Measurements from ENCODE around the gene SLC28A2. TPM values are rescaled to one million over a fixed set of nuclear protein-coding genes. Genes with fewer than 3 reads are reported as not detected.

Gene SLC28A2
- total and polyA plus RNA-seq, 9 of the 15 experiments (the other 6 are each of a cell fraction or from before 2014, with no cell fraction given): 0.03 to 0.04 TPM; not detected in 7

DNA sequence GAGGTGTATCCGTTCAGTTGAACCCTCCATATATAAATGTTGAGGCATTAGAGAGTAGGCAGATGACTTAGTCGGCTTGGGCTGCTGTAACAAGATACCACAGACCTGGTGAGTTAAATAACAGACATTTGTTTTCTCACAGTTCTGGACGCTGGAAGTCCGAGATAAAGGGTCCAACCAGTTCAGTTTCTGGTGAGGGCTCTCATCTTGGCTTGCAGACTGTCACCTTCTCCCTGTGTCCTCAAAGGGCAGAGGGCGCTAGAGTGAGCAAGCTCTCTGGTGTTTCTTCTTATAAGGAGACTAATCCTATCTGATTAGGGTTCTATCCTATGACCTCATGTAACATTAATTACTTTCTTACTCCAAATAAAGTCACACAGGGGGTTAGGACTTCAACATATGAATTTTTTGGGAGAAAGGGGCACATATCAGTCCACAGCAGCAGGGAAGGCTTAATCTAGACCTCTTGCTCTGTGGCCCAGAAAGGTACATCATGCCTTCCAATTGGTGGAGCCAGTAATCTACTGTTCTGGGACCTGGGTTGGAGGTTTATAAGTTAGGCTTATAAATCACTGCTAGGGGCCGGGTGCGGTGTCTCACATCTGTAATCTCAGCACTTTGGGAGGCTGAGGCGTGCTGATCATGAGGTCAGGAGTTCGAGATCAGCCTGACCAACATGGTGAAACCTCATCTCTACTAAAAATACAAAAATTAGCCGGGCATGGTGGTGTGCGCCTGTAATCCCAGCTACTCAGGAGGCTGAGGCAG, 26.3 kb upstream of the SLC28A2 start (continued):
- TF ChIP-seq, protein P1, sequence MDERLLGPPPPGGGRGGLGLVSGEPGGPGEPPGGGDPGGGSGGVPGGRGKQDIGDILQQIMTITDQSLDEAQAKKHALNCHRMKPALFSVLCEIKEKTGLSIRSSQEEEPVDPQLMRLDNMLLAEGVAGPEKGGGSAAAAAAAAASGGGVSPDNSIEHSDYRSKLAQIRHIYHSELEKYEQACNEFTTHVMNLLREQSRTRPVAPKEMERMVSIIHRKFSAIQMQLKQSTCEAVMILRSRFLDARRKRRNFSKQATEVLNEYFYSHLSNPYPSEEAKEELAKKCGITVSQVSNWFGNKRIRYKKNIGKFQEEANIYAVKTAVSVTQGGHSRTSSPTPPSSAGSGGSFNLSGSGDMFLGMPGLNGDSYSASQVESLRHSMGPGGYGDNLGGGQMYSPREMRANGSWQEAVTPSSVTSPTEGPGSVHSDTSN (CRISPR knock-in tag; IDR thresholded peaks at IDR 0.05; ENCODE audit: low read depth): no peak
- TF ChIP-seq, protein P1 (tag; conservative IDR thresholded peaks at IDR 0.05; ENCODE audit: low read depth): no peak
- no peak for TF ChIP-seq XRCC5 (IDR thresholded peaks at IDR 0.05; ENCODE audit: low read depth, low read length)
- TF ChIP-seq ZBED1 (IDR thresholded peaks at IDR 0.05): no peak
- TF ChIP-seq TAF15 (IDR thresholded peaks at IDR 0.05; ENCODE audit: low read depth, low read length): no peak
- TF ChIP-seq, protein P2, sequence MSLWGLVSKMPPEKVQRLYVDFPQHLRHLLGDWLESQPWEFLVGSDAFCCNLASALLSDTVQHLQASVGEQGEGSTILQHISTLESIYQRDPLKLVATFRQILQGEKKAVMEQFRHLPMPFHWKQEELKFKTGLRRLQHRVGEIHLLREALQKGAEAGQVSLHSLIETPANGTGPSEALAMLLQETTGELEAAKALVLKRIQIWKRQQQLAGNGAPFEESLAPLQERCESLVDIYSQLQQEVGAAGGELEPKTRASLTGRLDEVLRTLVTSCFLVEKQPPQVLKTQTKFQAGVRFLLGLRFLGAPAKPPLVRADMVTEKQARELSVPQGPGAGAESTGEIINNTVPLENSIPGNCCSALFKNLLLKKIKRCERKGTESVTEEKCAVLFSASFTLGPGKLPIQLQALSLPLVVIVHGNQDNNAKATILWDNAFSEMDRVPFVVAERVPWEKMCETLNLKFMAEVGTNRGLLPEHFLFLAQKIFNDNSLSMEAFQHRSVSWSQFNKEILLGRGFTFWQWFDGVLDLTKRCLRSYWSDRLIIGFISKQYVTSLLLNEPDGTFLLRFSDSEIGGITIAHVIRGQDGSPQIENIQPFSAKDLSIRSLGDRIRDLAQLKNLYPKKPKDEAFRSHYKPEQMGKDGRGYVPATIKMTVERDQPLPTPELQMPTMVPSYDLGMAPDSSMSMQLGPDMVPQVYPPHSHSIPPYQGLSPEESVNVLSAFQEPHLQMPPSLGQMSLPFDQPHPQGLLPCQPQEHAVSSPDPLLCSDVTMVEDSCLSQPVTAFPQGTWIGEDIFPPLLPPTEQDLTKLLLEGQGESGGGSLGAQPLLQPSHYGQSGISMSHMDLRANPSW (CRISPR knock-in tag; IDR thresholded peaks at IDR 0.05): no peak
- no peak for TF ChIP-seq ZNF699 (CRISPR knock-in tag; IDR thresholded peaks at IDR 0.05; ENCODE audit: insufficient replicate concordance)
- TF ChIP-seq PHTF2 (CRISPR knock-in tag; IDR thresholded peaks at IDR 0.05): no peak
- no peak for TF ChIP-seq SUPT5H (IDR thresholded peaks at IDR 0.05)
- TF ChIP-seq, protein P3, sequence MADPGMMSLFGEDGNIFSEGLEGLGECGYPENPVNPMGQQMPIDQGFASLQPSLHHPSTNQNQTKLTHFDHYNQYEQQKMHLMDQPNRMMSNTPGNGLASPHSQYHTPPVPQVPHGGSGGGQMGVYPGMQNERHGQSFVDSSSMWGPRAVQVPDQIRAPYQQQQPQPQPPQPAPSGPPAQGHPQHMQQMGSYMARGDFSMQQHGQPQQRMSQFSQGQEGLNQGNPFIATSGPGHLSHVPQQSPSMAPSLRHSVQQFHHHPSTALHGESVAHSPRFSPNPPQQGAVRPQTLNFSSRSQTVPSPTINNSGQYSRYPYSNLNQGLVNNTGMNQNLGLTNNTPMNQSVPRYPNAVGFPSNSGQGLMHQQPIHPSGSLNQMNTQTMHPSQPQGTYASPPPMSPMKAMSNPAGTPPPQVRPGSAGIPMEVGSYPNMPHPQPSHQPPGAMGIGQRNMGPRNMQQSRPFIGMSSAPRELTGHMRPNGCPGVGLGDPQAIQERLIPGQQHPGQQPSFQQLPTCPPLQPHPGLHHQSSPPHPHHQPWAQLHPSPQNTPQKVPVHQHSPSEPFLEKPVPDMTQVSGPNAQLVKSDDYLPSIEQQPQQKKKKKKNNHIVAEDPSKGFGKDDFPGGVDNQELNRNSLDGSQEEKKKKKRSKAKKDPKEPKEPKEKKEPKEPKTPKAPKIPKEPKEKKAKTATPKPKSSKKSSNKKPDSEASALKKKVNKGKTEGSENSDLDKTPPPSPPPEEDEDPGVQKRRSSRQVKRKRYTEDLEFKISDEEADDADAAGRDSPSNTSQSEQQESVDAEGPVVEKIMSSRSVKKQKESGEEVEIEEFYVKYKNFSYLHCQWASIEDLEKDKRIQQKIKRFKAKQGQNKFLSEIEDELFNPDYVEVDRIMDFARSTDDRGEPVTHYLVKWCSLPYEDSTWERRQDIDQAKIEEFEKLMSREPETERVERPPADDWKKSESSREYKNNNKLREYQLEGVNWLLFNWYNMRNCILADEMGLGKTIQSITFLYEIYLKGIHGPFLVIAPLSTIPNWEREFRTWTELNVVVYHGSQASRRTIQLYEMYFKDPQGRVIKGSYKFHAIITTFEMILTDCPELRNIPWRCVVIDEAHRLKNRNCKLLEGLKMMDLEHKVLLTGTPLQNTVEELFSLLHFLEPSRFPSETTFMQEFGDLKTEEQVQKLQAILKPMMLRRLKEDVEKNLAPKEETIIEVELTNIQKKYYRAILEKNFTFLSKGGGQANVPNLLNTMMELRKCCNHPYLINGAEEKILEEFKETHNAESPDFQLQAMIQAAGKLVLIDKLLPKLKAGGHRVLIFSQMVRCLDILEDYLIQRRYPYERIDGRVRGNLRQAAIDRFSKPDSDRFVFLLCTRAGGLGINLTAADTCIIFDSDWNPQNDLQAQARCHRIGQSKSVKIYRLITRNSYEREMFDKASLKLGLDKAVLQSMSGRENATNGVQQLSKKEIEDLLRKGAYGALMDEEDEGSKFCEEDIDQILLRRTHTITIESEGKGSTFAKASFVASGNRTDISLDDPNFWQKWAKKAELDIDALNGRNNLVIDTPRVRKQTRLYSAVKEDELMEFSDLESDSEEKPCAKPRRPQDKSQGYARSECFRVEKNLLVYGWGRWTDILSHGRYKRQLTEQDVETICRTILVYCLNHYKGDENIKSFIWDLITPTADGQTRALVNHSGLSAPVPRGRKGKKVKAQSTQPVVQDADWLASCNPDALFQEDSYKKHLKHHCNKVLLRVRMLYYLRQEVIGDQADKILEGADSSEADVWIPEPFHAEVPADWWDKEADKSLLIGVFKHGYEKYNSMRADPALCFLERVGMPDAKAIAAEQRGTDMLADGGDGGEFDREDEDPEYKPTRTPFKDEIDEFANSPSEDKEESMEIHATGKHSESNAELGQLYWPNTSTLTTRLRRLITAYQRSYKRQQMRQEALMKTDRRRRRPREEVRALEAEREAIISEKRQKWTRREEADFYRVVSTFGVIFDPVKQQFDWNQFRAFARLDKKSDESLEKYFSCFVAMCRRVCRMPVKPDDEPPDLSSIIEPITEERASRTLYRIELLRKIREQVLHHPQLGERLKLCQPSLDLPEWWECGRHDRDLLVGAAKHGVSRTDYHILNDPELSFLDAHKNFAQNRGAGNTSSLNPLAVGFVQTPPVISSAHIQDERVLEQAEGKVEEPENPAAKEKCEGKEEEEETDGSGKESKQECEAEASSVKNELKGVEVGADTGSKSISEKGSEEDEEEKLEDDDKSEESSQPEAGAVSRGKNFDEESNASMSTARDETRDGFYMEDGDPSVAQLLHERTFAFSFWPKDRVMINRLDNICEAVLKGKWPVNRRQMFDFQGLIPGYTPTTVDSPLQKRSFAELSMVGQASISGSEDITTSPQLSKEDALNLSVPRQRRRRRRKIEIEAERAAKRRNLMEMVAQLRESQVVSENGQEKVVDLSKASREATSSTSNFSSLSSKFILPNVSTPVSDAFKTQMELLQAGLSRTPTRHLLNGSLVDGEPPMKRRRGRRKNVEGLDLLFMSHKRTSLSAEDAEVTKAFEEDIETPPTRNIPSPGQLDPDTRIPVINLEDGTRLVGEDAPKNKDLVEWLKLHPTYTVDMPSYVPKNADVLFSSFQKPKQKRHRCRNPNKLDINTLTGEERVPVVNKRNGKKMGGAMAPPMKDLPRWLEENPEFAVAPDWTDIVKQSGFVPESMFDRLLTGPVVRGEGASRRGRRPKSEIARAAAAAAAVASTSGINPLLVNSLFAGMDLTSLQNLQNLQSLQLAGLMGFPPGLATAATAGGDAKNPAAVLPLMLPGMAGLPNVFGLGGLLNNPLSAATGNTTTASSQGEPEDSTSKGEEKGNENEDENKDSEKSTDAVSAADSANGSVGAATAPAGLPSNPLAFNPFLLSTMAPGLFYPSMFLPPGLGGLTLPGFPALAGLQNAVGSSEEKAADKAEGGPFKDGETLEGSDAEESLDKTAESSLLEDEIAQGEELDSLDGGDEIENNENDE (IDR thresholded peaks at IDR 0.05; ENCODE audit: low read depth, low read length): no peak
- TF ChIP-seq RAD51 (IDR thresholded peaks at IDR 0.05; ENCODE audit: borderline replicate concordance, low read depth): no peak
